AG08396 (cell line): Measurements from ENCODE around the gene ABCA9.

Experiments used
- DNase-seq: peaks from one replicate; pipeline ENCODE4 v3.0.0; 2012; ENCODE audit warnings: low spot score, mixed read lengths

ABCA9 gene

DNA sequence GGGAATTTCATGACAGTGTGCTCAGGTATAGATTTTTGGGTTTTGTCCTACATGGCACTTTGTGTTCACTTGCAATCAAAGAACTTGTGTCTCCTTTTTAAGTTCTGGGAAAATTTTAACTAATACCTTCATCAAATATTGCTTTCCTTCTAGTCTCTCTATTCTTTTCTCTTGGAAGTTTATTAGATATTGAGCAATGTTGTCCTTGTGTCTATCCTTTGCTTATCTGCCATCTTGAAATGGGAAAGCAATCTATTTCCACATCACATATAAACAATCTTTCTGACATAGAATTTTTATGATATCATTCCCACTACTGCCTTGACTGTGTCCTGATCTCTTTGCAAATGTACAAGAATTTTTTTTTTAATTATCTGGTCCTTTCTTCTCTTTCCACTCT is 4.4 kb upstream of the ABCA9 start:
- DNase-seq, result no peak

DNA sequence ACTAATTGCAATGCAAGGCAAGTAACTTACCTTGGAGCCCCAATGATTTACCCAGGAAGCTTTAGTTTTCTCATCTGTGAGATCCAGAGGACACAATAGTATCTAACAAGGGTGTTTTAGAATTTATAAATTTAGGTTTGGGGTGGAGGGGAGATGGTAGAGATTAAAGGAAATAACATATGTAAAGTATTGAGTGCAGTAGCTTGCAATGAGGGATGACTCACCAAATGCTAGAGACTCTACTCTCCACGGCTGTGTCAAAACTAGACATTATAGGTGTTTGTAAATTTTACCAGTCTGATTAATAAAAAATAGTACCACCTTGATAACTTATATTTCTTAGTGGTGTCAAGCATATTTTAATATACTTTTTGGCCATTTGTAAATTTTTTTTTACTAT is 3.7 kb upstream of the ABCA9 start:
- no peak for DNase-seq

DNA sequence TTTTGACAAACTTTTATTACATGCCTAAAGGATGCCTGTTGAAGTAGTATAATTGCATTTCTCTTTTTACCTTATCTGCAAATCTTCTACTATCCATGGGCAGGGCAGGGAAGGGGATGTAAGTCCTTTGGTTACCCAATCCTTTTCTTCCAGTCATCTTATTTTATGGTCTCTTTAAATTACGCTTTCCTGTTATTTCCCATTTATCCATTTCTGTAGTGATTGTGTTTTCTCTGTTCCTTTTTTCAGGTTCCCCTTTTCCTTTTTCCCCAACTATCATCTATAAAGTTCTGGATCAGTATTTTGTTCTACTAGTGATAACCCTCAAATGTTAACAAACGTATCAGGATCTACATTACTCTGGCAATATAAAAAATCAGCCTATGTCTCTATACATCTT is 3.3 kb upstream of the ABCA9 start:
- DNase-seq, result no peak

DNA sequence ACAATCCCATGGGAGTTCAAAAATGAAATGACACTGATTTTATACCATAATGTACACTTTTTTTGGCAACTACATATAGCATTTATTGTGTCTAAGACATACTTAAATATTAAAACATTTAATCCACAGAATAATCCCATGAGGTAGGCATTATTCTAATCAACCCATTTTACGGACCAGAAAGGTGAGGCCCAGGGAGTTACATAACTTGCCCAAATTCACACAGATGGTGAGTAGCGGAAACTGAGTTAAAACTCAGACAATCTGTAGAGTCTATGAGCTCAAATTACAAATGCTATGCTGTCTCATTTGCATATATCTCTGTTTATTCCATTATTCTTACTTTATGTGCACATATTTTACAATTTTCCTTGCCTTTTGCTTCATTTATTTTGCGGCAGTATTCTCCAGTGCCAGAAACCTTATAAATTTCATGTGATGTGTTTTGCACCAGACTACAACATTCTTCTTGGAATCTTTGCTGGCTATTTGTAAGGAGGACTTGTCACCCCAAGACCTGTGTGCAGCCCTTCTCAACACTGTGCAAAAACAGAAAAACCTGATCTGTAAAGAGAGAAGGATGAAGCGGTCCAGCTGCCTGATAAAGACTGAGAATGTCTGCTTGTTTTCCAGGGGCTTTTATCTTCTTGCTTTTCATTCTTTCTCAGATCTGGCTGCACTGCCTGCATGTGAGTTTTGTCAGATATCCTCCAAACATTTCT is 2.3 kb upstream of the ABCA9 start:
- no peak for DNase-seq

DNA sequence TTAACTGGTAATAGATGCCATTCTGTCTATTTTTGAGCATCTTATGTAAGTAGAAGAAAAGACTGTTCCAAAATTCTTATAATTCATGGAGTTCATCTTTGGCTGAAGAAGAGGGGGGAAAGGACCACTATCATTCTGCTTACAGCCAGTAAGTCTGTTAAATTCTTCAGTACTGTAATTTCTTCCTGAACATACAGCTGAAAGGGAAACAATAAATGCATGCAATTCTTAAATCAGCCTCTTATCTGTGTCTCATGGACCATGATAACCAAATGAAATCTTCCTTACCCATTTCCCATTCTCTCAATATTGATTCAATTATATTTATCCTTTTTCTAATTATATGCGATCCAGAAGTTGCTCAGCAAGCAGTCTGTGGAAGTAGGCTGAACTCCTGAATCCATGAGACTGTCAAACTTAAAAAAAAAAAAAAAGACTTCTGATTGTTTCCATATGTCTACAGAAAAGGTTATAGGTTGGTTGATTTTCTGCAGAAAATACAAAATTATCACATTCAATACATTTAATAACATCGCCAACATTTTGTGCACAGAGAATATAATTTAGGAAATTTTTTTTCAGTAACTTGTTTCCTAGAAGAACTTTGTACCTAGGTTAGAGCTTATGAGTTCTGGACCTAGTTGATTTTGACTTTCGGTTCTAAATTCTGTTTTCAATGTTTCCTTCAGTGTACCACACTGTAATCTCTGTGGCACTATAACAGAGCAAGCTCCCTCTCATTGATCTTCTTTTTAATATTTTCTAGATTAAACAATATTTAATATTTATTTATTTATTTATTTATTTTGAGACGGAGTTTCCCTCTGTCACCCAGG is 1.2 kb upstream of the ABCA9 start:
- DNase-seq, result no peak

DNA sequence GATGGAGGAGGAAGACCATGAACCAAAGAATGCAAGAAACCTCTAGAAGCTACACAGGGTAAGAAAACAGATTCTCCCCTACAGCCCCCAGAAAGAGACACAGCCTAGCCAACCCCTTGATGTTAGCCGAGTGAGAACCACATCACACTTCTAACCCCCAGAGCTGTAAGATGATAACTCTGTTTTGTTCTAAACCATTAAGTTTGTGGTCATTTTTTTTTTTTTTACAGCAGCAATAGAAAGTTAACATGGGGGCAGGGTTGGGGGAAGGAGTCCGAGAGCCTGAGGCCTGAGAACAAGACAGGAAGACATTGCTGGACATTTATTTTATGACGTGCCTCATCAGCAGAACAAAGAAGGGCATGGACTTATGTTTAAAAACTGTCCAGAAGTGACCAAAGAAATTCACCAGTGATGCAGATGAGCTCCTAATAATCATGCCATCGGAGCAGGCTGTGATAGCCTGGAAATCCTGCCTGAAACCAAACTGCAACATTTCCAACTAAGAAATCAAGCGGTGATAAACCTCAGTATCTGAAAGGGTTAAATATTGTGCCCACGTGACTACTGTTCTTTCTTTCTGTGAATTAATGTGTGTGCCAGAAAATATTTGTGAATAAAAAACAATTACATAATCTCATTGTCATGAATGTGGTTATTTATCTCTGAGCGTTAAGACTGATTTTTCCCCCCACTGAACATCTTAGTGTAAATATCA is 1.1 kb downstream of the ABCA9 start:
- no peak for DNase-seq

DNA sequence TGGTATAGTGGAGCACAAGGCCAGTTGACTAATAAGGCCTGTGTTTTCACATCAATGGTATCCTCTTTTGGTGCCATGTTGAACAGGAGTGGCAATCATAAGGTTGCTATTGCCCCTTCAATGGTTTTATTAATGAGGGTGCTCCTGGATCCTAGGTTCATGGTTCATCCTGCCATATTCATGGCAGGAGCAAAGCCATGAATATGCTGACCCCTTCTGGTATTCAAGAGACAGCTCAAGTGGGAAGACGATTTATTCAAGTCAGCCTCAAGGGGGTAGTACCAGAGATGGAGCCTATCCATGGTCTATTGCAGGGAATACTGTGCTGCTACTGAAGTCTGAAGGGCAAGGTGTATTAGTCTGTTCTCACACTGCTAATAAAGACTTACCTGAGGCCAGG is 2.6 kb downstream of the ABCA9 start:
- DNase-seq, result no peak

DNA sequence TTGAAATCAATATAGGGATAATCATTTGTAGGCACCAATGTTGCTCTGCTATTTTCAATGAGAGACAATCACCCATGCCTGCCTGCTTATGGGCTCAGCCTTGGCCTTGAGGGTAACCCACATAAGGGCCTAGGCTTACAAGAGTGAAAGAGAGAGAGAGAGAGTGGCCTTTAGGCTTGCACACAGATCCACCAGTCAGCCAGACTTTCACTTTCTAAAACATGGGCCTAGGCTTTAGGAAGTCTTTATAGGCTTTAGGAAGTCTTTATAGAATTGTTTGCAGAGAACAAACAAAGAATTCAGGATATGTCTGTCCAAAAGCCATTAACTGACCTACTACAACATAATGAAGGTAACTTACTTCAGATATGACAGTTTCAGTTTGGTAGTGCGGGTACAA is 3.4 kb downstream of the ABCA9 start:
- no peak for DNase-seq

DNA sequence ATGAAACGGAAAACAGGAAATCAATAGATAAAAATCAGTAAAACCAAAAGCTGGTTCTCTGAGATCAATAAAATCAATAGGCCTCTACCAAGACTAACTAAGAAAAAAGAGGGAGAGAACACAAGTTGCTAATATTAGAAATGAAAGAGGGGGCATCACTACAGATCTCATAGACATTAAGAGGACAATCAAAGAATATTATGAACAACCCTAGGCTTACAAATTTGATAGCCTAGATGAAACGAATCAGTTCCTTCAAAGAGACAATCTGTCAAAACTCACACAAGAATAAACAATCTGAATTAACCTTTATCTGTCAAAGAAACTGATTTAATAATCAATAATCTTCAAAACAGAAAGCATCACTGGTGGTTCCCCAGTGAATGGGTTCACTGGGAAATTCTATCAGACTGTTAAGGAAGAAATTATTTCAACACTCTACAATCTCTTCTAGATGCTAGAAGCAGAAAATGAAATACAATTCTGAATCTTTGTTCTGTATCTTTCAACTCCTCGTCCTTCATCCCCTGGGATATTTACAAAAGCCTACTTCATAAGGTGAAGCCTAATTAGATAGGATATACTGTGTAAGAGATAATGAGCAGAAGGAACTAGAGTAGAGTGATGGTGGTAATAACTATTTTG is 4.4 kb downstream of the ABCA9 start:
- no peak for DNase-seq

DNA sequence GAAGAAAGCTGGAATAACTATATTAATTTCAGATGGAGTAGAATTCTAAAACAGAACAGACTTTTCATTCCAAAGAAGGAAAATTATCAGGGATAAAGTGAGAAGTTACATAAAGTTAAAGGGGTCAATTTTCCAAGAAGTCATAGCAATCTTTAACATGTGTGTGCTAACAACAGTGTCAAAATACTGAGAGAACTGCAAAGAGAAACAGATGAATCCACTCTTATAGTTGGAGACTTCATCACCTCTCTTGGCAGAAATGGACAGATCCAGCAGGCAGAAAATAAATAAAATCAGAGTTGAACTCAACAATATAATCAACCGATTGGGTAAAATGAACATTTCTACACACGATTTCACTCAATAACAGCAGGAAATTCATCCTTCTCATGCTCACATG is 5.4 kb downstream of the ABCA9 start:
- no peak for DNase-seq

DNA sequence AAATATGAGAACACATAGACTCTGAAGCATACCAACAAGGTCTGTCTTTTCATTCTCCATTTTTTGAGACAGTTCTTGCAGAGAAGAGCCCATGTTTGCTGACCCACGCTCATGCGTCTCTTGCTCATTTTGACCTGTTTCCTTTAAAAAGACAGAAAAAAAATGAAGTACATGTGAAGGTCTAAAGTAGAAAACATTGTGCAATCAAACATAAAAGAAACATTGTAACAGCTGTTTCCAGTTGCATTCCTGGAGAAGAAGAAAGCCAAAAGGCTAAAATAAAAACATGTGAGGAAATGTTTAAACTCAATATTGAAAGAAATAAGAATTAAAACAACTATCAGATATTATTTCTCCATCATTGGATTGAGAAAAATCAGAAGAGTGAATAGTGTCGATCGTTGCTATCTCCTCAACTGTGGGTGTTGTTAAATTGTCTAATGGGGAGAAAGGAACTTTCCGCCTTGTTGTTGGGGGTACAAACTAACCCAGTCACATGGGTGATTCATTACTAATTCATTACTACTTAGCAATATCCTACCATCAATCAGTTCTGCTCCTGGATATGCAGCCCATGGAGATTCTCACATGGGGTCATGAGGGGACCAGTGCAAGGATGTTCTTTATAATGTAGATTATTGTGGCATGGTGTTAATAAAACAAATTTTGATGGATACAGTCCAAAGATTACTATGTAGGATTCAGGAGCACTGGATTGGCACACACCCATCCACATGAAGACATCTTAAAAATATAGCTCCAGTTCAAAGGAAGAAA is 9.5 kb downstream of the ABCA9 start:
- DNase-seq, result no peak

DNA sequence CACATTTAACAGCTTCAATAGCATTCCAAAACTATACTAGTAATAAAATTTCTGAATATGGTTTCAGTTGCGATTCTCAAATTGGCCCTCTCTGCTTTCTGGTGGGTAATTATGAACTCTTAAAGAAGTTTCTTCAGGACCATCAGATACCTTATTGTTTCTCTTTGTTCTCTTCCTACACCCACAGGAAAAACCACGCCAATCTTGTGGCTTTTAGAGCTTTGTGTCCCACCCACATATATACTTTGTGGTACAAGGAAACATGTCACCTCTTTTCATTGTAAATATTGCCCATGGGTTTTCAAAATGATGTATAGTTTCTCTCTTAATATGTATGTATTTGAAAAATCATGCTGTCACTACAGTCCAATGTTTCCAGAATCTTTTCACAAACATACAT is 12.1 kb downstream of the ABCA9 start:
- DNase-seq, result no peak

DNA sequence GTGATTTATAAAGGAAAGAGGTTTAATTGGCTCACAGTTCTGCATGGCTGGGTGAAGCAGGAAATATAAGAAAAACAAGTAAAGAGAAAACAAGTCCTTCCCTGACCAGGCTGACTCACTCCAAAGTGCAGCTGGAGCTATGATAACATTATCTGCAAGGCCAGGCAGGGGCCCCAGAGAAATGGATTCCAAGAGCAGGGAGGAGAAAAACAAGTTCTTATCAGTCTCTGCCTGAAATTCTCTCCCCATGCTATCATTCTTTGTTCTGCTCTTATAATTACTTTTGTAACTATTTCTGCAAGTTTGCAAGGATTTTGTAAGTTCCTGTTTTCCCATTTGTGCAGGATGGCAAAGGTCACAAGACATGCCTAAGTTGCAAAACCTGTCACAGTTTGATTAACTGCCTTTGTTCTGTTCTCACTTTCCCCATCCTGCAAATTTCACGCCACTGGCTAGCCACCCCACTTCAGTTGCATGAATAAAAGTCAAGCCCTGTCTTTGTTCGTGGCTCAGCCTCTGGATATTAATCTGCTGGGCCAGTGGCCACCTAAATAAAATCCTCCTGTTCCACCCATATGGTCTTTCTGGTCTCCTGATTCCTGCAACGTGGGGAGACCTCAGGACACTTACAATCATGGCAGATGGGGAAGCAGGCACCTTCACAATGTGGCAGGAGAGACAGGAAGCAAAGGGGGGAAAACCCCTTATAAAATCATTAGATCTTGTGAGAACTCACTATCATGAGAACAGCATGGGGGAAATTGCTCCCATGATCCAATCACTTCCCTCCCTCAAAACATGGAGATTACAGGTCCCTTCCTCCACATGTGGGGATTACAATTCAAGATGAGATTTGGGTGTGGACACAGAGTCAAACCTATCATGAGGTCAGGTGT is 13.1 kb downstream of the ABCA9 start:
- DNase-seq, result no peak

DNA sequence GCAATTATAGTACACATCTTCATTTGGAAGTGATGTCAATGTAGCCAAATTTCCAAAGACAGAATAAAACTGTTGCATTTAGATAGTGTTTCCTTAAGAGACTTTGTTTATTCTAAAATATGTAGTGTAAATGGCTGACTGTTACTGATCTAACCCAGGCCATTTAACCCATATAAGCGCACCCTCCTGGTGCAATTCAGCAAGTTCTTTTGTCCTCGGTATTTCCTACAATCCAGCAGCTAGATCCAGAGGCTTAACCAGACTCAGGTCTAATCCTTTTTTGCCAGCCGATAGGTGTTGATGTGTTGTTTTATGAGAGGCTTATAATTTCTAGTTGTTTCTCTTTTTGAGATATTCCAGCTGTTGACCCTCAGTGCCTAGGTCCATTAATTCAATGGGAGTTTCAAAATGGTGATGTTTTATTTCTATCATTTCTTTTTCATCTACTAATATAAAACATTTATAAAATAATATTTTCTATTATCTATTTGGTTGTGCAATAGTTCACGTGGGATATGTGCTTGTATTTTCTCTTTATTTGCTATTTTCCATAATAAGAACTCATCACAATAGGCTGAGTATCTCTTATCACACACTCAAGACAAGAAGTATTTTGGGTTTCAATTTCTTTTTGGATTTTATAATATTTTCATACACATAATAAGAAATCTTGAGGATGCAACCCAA is 14.5 kb downstream of the ABCA9 start:
- no peak for DNase-seq

DNA sequence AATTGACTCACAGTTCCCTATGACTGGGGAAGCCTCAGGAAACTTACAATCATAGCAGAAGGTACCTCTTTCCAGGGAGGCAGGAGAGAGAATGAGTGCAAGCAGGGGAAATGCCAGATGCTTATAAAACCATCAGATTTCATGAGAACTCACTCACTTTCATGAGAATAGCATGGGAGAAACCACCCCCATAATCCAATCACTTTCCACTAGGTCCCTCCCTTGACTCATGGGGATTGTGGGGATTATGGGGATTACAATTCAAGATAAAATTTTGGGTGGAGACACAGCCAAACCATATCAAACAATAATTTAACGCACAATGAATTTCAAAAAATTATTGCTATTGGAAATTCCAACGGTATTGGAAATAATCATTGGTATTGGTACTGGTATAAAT is 15.1 kb downstream of the ABCA9 start:
- no peak for DNase-seq

DNA sequence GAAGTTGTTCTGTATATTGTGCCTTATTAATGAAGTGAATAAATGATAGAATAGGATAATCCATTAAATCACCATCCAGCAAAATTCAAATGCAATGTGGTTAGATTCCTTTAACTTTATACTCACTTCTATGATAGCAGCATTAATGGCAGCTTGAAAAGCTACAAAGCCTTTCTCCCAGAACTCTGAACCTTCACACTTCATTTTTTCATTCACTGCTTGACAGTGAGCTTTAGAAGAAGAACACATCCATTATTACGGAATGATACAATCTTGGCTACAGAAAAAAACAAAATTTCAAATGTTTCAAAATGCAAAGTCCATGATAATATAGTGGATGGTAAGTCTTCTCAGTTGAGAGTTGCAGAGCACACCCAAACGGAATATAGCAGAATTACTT is 16.4 kb downstream of the ABCA9 start:
- no peak for DNase-seq

DNA sequence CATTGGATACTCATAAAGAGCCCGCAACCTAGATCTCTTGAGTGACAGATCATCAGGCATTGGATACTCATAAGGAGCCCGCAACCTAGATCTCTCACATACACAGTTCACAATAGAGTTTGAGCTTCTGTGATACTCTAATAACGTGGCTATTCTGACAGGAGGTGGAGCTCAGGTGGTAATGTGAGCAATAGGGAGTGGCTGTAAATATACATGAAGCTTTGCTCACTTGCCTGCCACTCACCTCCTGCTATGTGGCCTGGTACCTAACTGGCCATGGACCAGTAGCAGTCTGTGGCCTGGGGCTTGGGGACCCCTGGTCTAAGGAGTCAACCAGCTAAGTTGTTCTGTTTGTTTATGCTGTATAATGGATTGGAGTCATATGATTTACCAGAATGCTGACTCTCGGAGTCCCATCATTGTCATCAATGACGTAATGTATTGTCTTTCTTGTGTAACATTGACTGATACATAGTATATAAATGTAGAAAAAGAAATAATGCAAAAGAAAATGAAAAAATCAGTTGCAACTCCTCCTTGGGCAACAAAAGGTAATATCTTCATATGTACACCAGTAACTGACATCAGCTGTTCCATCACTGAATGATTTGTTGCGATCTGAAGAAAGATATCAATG is 17.5 kb downstream of the ABCA9 start:
- no peak for DNase-seq

DNA sequence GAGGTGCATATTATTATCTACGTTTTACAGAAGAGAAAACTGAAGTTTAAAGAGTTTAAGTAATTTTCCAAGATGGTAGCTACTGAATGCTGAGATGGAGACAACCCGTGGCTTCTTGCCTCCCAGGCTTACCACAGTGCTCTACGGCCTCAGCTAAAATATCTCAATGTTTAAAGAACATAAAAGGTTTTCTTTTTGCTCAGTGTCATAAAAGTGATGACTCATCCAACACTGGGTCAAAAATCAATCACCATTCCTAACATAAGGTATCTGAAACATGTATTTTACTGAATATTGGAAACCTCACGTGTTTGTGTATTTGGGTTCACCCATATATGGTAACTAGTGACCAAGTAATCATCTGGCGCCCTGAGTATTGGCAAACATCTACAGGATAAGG is 18.4 kb downstream of the ABCA9 start:
- no peak for DNase-seq

DNA sequence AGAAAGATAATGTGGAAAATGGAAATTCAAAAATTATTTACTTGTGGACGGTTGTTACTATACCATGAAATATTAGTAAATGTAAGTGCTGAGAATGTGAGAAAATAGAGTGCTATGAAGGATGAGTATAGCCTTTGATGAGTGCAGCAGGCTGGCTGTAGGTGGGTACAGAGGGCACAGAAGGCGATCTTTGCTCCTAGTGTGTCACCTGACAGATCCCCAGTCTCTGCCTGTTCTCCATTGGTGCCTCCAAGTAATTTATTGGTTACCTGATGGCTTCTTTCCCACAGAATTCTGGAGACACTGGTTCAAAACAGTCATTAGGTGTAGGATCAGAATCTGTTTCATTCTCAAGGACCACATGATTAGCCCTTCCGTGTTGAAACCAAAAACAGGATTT is 28.9 kb downstream of the ABCA9 start:
- no peak for DNase-seq

DNA sequence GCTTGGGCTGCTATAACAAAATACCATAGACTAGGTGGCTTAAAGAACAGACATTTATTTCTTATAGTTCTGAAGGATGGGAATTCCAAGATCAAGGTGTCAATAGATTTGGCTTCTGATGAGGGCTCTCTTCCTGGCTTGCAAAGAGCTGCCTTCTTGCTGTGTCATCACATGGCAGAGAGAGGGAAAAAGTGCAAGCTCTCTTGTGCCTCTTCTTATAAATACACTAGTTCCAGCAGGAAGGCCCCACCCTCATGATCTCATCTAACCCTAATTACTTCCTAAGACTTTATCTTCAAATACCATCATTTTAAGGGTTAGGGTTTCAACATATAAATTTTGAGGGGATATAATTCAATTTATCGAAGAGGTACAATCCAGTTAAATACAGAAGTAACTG is 30.6 kb downstream of the ABCA9 start:
- no peak for DNase-seq
